ENCODE data around the gene RHOBTB1.

- TF ChIP-seq EZH2 (IDR thresholded peaks at IDR 0.05; ENCODE audit: low read depth, unreplicated experiment) (no peak), CTCF (conservative IDR thresholded peaks at IDR 0.05; ENCODE audit: low read depth in 2 of 2) (no peak), POLR2AphosphoS5 (IDR thresholded peaks at IDR 0.05; ENCODE audit: low read depth) (no peak), ZNF114 (CRISPR knock-in tag; IDR thresholded peaks at IDR 0.05) (no peak), REST (IDR thresholded peaks at IDR 0.05; ENCODE audit: unreplicated experiment) (no peak), CREB1 (CRISPR knock-in tag; IDR thresholded peaks at IDR 0.05; ENCODE audit: low read depth) (no peak), JUNB (IDR thresholded peaks at IDR 0.05; ENCODE audit: unreplicated experiment) (no peak), EZH2phosphoT487 (IDR thresholded peaks at IDR 0.05; ENCODE audit: unreplicated experiment) (no peak), ZNF331 (CRISPR knock-in tag; IDR thresholded peaks at IDR 0.05; ENCODE audit: low read depth) (no peak), STAT1 (IDR thresholded peaks at IDR 0.05; ENCODE audit: unreplicated experiment) (no peak), NANOG (IDR thresholded peaks at IDR 0.05; ENCODE audit: borderline replicate concordance) (no peak), ZNF462 (CRISPR knock-in tag; IDR thresholded peaks at IDR 0.05) (no peak), ETS1 (IDR thresholded peaks at IDR 0.05) (no peak)
These were observed 23.5 kb downstream of the RHOBTB1 start for GRCh38 chr10:60920479-60920878.

Measured in GM23338 (cell line).